ENCODE data around the gene TGM4.

Gene TGM4

DNA sequence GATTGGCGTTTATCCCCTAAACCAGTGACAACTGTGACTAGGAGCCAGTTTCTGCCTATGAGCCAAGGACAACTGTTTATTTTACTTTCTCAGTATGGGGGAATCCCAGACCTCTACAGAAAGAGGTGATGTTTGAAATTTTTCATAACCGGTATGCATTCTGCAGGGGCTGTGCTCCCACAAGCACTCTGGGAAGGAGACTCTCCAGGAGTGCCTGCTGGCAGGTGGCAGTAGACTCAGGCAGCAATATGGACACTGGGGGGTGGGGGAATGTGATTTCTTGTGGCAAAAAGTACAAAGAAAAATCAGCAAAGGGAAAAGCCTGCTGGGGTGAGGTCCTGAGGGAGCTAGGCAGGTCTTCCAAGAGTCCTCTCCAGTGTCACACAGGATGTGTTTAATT, 5.9 kb downstream of the TGM4 start:
- DNase-seq (ENCODE audit: low read depth in 2 of 2), result no peak

DNA sequence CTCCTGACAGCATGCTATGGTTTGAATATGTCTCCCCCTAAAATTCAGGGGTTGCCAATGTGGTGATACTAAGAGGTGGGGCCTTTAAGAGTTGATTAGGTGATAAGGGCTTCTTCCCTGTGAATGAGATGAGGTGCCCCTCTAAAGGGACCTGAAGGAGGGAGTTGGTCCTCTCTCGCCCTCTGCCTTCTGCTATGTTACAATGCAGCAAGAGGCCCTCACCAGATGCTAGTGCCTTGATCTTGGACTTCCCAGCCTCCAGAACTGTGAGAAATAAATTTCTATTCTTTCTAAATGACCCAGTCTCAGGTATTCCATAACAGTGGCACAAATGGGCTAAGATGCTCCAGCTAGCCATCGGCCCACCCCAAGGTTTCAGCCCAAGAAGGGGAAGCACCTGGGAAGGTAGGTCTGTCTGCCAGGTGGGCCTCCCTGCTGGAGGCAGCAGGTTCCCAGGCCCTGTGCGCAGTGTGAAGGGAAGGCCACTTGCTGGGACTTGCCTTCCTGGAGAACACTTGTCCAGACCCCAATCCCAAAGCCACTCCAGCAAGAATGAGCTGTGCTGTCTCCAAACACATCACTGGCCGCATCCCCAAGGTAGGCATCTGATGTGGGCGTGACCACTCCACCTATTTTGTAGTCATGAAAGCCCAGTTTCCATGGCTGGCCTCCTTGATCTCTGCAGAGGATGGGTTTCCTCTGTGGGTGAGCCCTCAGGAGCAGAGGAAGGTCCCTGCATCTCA, 9.0 kb downstream of the TGM4 start:
- DNase-seq (ENCODE audit: low read depth in 2 of 2), result no peak

DNA sequence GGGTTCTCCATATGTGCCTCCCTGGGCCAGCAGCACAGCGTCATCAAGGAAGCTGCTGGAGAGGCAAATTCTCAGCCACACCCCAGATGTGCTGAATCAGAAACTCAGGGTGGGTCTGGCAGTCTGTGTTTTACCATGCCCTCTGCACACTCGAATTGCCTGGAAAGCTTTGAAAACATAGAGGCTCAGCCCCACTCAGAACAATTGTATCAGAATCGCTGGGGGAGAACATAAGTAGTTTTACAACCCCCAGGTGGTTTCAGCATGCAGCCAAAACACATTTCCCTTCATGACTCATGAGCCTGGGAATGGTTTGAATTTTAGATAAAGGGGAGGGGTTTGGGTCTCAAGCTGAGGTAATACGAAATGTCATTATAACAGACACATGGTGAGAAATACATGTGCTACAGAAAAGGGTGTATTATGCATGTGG, 9.6 kb downstream of the TGM4 start:
- no peak for DNase-seq (ENCODE audit: low read depth in 2 of 2)

DNA sequence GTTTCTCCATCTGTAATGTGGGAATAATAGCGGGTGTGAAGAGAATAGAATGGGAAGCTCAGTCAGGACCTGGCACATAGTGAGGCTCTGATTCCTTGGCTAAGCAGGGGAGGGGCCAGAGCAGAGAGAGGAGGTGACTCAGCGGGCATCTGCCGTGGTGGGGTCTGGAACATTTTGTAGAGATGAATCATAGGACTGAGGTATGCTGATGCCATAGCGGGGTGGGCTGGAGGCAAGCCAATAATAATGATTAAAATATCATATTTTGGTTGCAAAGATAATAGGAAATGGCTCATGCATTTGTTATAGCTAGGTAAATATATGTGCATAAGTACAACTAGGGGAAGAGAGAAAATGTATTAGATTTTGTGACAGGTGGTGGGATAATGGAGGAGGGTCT, 11.2 kb downstream of the TGM4 start:
- no peak for DNase-seq (ENCODE audit: low read depth in 2 of 2)

DNA sequence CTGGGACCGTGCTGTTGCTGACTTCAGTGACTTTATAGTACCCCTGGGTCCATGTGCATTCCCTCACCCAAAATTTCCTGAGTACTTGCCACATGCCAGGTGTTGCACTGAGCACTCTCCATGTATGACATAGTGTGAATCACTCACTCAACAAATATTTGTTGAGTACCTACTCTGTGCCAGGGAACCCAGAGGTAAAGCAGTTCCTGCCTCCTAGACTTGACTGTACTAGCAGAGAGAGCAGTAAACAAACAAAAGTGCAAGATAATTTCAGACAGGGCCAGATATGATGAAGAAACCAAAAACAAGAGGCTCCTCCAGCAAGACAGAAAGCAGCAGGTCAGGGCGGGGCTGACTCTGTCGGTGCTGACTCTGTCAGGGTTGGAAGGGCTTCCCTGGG, 12.2 kb downstream of the TGM4 start:
- no peak for DNase-seq (ENCODE audit: low read depth in 2 of 2)

DNA sequence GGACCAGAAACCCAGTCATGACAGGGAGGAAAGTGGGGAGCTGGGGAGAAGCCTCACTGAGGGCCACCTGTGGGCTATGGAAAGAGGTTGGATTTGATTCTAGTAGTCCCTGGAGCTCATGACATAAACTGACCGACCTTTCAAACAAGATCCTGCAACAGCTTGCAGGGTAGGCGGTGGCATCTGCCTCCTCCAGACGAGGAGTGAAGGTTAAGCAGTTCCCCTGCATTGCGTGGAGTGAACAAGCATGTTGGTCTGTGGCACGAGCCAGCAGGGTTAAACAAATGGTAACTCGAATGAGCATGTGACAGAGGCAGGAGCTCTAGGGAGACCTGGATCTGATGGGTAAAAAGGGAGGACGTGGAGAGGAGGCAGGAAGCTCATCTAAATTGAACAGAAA, 12.7 kb downstream of the TGM4 start:
- no peak for DNase-seq (ENCODE audit: low read depth in 2 of 2)

DNA sequence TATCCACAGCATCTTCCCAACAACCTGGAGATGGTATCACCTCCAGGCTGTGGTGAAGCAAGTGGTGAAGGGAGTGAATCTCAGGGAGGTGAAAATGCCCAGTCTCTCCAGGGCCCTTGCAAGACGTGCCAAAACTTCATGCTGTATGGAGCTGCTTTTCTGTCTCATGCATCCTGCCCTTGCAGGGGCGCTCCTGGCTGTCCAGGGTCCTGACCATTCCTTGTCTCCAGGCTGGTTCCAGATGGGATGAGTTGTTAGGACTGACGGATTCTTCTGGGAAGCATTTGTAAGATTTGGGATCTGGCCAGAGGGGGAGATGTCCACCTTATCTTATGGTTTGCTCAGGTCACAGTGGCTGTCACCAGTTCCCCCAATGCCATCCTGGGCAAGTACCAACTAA, 15.8 kb downstream of the TGM4 start:
- no peak for DNase-seq (ENCODE audit: low read depth in 2 of 2)

DNA sequence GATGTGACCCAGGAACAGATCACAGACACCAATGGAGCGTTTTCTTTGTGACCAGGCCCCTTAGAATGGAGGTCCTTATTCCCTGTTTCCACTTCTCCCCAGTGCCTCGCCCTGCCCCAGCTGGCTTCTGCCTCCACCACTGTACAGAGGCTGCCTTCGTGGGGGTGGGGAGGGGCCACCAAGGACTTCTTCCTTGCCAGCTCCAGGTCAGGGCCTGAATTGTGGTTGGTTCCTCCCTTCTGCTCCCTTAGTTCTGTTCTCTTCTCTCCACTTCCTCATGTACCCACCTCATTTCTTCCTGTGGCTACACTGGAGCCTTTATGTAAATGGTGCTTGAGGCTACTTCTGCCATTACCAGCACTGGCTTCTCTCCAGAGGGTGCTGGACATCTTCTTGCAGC, 16.4 kb downstream of the TGM4 start:
- no peak for DNase-seq (ENCODE audit: low read depth in 2 of 2)

DNA sequence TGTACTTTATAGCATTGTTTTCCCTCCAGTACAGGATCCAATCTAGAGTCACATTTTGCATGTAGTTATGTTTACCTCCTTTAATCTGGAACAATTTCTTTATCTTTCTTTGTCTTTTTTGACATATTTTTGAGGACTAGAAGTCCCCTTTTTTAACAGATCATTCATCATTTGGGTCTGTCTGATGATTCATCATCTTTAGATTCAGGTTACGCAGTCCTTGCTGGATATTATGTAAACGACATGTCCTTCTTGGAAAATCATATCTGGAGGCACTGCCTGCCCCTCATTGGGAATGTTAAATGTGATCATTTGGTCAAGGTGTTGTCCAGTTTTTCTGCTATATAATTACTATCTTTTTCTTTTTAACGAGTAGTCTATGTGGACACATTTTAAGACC, 18.3 kb downstream of the TGM4 start:
- DNase-seq (ENCODE audit: low read depth in 2 of 2), result no peak

DNA sequence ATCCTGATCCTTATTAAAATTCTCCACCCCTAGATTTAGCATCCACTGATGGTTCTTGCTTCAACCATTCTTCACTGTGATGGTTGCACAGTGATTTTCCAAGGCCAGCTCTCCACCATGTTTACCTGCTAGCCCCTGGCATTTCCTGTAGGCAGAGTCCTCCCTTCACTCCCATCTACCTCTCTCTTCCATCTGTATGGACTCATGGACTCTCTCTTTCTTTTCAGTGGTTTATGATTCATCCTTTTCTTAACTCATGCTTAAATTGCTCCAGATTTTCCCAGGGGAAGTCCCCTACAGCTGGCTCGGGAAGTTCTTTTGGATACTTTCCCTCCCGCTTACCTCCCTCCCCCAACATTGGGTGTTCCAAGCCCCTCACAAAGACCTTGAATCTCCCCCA, 18.7 kb downstream of the TGM4 start:
- DNase-seq (ENCODE audit: low read depth in 2 of 2), result no peak

DNA sequence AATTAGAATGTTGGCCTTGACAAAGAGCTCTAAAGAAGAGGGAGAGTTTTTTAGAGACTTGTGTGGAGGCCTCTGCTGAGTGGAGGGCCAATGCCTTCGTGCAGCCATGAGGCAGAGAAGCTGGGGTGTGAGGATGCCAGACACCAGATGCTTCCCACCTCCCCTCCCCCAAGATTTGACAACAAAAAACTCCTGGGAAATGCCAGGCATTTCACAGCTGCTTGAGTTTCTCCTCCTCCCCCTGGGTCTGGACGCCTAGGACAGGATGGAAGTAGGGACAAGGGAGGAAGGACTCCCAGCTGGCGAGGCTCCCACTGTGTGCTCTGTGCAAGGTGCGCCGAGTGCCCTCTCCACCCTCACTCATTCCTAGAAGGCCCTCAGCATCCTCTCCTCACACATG, 20.1 kb downstream of the TGM4 start:
- no peak for DNase-seq (ENCODE audit: low read depth in 2 of 2)

DNA sequence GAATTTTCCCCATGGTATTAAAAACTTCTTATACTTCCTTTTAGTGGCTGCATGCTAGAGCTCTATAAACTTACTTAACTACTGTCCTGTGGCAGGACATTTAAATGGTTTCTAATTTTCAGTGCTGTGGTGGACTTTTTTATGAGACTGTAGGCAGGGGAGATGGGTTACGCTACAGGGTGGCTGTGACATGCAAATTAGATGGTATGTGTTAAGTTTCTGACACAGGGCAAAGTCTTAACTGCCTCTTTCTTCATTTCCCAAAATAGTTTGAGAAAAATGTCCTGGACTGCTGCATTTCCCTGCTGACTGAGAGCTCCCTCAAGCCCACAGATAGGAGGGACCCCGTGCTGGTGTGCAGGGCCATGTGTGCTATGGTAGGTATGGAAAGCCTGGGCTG, 22.0 kb downstream of the TGM4 start:
- no peak for DNase-seq (ENCODE audit: low read depth in 2 of 2)

DNA sequence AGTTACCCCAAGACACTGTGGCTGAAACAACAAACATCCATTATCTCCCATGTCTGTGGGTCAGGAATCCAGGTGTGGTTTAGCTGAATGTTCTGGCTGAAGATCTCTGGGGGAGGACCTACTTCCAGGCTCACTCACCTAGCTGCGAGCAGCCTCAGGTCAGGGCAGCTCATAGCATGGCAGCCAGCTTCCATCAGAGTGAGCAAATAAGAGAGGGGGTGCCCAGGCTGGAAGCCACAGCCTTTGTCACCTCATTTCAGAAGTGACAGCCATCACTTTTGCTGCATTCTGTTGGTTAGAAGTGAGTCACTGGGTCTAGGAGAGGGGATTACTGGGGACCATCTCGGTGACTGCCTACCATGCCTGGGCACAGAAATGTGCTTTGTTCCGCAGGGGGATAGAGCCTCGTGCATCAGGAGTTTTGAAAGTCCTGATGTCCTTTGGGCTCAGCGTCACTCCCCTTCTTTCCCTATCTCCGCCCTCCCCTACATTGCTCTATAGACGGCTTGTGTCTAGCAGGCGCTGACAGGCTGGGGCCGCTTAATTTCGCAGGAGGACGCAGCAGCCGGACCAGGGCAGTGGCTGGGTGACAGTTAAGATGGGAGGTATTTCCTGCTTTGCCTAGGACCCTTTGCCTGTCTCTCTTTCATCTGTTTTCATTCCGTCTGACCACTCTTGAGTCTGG, 25.4 kb downstream of the TGM4 start:
- DNase-seq (ENCODE audit: low read depth in 2 of 2), result no peak

DNA sequence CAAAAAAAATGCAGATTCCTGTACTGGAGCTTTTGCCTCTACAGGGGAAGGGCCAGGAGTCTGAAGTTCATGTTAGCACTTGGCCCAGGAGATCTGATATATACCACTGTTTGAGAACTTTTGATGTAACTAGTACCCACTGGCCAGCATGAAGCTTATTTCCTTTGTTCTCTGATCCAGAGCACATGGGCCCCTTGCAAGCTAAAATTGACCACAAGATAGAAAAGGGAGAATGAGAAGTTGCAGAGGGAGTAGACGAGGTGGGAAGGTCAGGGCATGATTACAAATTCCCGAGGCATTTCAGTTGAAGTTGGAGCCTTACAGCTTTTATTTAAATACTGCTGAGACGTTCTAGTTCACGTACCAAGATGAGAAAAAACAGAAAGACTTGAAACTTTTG, 28.2 kb downstream of the TGM4 start:
- DNase-seq (ENCODE audit: low read depth in 2 of 2), result no peak

DNA sequence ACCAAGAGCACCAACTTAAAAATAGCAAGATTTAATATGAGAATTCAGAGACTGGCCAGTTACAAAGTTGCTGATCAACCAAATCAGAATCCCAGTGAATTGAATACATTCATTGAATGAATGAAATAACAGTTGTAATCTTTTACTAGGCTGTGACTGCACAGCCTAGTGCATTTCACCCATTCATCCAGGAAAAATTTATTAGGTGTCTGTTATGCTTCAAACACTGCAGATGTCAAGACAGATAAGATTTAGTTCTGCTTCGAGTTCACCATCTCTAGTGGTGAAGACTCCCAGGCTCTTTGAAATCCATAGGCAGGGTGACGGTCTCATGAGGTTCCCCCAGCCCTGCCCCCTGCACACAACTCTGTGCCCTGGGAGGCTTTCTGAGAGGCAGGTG, 28.9 kb downstream of the TGM4 start:
- no peak for DNase-seq (ENCODE audit: low read depth in 2 of 2)

DNA sequence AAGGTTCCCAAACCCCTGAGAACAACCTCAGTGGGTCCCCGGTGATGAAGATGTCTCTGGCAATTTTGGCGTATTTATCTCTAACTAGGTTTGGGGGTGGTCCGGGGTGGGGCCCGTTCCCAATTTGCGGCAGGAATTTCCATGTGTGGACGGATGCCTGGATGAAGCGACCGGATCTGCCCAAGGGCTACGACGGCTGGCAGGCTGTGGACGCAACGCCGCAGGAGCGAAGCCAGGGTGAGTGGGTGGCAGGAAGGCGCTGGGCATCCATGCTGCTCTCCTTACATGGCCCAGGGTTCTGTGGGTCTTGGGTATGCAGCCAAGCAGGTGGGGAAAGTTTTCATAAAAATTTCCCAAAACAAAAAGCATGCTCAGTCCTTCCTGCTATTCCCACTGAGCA, 29.3 kb downstream of the TGM4 start:
- DNase-seq (ENCODE audit: low read depth in 2 of 2), result no peak

DNA sequence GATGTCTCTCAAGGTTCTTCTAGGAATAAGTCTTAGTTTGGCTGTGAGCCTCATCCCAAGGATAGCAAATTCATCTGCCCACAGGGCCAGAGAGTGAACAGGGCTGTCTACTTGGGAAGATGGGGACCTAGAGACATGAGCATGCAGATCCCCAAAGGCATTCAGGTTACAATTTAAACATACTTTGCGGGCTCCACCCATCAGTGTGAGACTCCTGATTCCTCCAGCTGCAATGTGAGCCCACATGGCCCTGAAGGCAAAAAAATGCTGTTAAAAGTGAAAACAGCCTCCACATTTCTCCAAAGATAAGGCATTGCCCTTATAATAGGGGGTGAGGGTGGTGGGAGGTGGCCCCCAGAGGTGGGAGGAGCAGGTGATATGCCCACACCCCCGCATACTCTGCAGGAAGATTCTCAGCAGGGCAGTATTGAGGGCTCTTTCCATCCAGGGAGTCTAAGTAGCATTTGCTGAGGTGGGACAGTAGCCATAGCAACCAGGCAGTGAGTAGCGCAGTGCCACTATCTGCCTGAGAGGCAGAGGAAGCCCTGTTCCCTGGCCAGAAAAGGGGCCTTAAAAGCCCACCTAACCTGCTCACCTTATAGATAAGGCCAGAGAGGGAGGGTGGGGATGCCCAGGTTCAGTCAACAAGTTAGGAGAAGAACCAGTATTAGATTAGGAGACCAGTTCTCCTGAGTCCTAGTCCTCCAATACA, 31.2 kb downstream of the TGM4 start:
- DNase-seq (ENCODE audit: low read depth in 2 of 2), result no peak

DNA sequence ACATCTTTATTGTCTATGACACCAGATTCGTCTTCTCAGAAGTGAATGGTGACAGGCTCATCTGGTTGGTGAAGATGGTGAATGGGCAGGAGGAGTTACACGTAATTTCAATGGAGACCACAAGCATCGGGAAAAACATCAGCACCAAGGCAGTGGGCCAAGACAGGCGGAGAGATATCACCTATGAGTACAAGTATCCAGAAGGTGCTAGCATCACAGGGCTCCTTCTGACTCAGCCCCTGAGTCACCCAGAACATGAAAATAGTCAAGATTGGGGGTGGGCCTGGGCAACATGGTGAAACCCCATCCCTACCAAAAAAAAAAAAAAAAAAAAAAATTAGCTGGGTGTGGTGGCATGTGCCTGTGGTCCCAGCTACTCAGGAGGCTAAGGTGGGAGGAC, 32.6 kb downstream of the TGM4 start:
- no peak for DNase-seq (ENCODE audit: low read depth in 2 of 2)

DNA sequence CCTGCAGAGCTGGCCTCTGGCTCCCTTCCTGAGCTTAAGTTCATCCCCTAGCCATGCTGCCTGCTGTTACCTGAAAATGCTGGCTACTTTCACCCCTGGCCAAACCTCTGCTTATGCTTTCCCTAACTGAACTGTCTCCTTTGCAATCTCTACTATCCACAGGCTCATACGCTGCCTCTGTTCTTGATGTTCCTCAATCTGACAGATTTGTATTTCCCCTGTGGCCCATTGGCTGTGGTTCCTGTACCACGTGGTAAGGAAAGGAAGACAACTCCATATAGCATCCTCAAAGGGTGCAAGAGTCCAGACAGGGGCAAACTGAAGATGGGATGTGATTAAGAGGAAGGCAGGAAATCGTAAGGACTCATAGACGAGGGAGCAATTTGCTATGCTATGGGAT, 33.2 kb downstream of the TGM4 start:
- DNase-seq (ENCODE audit: low read depth in 2 of 2), result no peak

DNA sequence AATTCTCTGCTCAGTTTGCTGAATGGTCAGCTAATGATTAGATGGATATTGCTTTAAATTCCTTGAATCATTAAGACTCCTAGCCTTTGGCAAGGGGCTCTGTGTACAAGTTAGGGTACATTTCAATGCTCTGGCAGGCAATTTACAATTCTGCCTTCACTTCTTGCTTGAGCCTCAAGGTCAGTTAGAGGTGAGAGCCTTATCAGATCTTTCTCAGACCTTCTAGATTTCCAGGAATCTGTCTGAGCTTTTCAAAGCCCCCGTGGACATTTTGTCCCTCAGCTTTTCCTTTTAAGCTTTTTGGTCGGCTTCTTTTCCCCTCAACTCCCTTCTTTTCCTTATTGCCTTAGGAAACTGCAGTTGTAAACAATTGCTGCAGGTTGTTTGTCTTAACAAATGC, 34.7 kb downstream of the TGM4 start:
- DNase-seq (ENCODE audit: low read depth in 2 of 2), result no peak

DNA sequence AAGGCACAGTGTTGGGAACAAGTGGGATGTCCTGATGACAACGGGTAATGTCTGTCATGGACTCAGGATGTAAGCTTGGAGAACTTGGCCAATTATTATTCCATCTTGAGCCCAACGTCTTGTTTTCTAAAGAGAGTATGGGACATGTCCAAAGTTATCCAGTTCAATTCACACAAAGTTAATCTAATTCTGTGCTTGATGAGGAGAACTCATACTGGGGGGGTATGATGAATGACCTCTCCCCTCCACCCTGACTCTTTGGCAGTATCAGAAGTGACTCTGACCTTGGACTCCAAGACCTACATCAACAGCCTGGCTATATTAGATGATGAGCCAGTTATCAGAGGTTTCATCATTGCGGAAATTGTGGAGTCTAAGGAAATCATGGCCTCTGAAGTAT, 36.3 kb downstream of the TGM4 start:
- DNase-seq (ENCODE audit: low read depth in 2 of 2), result no peak

DNA sequence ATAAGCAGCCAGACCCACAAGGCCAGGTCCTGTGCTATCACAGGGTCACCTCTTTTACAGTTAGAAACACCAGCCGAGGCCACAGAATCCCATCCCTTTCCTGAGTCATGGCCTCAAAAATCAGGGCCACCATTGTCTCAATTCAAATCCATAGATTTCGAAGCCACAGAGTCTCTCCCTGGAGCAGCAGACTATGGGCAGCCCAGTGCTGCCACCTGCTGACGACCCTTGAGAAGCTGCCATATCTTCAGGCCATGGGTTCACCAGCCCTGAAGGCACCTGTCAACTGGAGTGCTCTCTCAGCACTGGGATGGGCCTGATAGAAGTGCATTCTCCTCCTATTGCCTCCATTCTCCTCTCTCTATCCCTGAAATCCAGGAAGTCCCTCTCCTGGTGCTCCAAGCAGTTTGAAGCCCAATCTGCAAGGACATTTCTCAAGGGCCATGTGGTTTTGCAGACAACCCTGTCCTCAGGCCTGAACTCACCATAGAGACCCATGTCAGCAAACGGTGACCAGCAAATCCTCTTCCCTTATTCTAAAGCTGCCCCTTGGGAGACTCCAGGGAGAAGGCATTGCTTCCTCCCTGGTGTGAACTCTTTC, 39.6 kb downstream of the TGM4 start:
- DNase-seq (ENCODE audit: low read depth in 2 of 2), result peak; percentile 28 to 44

DNA sequence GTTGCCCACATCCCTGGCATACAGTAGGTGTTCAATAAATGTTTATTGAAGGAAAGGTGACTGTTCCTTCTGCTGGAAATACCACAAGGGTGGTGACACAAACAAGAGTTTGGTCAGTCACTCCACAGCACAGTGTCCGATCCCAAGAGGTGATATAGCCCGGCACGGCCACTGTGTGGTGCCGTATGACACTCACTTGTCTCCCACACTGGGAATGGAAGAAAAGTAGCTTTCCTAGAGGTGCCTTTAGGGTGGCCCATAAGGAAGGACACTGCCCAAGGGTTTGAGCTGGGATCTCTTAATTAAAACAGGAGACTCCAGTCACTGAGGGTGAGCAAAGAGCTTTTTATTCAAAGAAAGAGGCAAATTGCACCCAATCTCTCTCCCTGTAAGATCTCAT, 40.5 kb downstream of the TGM4 start:
- no peak for DNase-seq (ENCODE audit: low read depth in 2 of 2)

Measured in stimulated activated CD8-positive, alpha-beta memory T cell treated with anti-CD3 and anti-CD28 coated beads, Interleukin-7, amount 100 ng/mL, for 1 hour (primary cell).